Activated gamma-delta T cell (primary cell): ENCODE measurements around the gene RAP2B.
"Not testable (repeated sequence)": the region's sequence is repeated elsewhere in the genome, so short reads cannot be mapped to it uniquely, and the experiment has no call there.

ENCODE experiments used
- DNase-seq: peaks from one replicate; lab custom pipeline; 2025; lab: John Stamatoyannopoulos, UW

Gene RAP2B

GRCh38 chr3:153193786-153194476, 31.9 kb downstream of the RAP2B start:
- DNase-seq: not testable (repeated sequence)

- DNase-seq: no peak
These were observed 33.4 kb downstream of the RAP2B start for GRCh38 chr3:153195349-153195879.

- no peak for DNase-seq
These were observed 47.6 kb downstream of the RAP2B start for GRCh38 chr3:153209596-153209995.

- no peak for DNase-seq
These were observed 48.1 kb downstream of the RAP2B start for GRCh38 chr3:153210146-153210545.

- no peak for DNase-seq
These were observed 48.6 kb downstream of the RAP2B start for GRCh38 chr3:153210660-153211059.

GRCh38 chr3:153215497-153215896, 53.5 kb downstream of the RAP2B start:
- DNase-seq: no peak

GRCh38 chr3:153215966-153216365, 53.9 kb downstream of the RAP2B start:
- DNase-seq: no peak

GRCh38 chr3:153216928-153217327, 54.9 kb downstream of the RAP2B start:
- DNase-seq: no peak

GRCh38 chr3:153219146-153219545, 57.1 kb downstream of the RAP2B start:
- DNase-seq: no peak
